Activated effector memory CD4-positive, alpha-beta T cell treated with Interleukin-2 at 50 U/mL for 16 hours (primary cell): ENCODE data around the gene RRAD.
"Not testable (repeated sequence)": the region's sequence is repeated elsewhere in the genome, so short reads cannot be mapped to it uniquely, and the experiment has no call there.

Experiments used
- DNase-seq: peaks from one replicate; pipeline ENCODE4 v3.0.0-alpha.2; 2020

The RRAD gene

DNA sequence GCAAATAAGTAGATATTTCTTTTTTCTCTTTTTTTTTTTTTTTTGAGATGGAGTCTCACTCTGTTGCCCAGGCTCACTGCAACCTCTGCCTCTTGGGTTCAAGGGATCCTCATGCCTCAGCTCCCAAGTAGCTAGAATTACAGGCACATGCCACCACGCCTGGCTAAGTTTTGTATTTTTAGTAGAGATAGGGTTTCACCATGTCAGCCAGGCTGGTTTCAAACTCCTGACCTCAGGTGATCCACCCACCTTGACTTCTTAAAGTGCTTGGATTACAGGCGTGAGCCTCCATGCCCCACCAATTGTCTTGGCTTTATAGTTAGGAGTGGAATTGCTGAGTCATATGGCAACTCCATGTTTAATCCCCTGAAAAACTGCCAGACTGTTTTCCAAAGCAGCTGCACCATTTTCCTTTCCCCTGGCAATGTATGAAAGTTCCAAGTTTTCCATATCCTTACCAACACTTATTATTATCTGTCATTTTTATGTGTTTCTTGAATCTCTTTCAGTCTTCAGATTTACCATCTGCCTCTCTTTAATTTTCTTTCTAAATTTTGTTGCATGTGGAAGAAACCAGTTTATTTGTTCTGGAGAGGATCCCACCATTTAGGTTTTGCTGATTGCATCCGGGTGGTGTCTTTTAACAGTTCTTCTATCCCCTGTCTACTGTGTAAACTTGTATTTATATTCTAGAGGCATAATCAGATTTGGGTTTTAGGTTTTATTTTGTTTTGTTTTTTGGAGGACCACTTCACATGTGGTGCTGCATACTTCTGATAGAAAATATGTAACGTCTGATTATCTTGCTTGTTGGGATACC is 25.8 kb upstream of the RRAD start:
- DNase-seq, result no peak

DNA sequence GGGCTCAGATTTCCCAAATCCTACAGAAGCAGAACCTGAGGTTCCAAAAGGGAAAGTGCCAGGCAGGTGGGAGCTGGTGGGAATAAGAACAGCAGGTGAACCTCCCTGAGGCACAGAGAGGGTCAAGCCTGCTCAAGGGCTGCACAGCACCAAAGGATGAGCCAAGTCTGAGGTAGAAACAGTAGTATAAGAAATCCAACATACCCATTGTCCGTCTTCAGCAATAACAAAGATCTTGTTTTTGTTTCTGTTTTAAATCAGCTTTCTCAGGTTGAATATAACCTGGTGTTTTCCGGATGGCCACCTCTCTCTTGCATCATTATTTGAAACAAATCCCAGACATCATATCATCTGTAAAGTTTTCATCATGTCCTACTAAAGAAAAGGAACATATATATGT is 25.1 kb upstream of the RRAD start:
- no peak for DNase-seq

DNA sequence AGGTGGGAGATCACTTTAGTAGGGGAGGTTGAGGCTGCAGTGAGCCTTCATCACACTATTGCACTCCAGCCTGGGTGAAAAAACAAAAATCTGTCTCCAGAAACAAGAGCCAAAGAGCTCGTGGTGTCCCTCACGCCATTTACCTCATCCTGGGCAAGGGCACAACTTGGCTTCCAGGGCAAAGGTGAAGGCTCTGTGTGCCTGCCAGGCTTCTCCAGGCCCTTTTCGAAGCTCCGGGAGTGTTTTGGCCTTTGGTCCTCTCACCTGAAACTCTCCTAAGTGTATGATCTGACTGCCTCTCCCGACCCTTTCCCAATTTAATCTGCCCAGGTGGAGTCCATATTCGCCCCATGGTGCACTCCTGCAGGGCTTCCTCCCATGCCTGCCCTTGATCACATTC is 24.1 kb upstream of the RRAD start:
- DNase-seq, result no peak

DNA sequence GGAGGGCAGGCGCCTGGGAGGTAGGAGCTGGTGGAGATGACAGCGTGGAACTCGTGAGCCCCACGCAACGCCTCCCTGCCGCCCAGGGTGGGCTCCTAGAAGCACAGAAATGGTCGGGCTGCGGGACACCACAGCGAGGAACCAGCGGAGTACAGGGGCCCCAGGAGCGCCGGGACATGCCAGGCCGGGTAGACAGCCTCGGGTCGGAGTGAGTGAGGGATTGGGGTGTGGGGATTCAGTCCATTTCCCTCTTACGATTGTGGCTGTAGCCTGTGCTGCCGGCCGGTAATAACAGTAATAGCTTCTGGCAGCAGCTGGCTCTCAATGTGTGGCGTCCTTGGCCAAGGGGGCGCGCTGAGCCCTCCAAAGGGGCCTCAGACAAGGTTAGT is 23.5 kb upstream of the RRAD start:
- no peak for DNase-seq

DNA sequence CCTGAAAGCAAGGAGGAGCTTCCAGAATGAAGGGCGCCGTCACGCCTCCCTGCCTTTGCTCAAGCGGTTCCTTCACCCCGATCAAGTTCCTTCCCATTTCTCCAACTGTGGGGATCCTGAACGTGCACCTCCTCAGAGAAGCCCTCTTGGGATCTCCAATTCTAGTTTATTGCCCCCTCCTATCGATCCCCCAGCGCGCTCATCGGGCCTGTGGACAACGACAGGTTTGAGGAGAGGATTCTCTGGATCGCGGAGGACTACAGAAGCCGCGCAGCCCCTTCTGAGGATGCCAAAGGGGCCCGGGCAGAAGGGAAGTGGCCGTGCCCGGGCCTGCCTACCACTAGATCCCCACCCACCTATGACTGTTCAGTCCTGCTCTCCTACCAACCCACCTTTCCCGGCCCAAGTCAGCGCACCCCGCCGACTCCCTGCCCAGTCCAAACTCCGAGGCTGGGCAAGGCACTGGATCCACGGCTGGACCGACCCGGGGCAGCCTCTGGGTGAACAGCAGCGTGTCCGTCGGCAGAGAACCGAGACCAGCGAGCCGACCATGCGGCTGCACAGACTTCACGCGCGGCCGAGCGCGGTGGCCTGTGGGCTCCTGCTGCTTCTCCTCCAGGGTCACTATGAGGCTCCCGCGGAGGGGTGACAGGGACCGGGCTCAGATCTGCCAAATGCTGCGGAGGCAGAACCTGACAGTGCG is 22.9 kb upstream of the RRAD start:
- DNase-seq, result no peak

DNA sequence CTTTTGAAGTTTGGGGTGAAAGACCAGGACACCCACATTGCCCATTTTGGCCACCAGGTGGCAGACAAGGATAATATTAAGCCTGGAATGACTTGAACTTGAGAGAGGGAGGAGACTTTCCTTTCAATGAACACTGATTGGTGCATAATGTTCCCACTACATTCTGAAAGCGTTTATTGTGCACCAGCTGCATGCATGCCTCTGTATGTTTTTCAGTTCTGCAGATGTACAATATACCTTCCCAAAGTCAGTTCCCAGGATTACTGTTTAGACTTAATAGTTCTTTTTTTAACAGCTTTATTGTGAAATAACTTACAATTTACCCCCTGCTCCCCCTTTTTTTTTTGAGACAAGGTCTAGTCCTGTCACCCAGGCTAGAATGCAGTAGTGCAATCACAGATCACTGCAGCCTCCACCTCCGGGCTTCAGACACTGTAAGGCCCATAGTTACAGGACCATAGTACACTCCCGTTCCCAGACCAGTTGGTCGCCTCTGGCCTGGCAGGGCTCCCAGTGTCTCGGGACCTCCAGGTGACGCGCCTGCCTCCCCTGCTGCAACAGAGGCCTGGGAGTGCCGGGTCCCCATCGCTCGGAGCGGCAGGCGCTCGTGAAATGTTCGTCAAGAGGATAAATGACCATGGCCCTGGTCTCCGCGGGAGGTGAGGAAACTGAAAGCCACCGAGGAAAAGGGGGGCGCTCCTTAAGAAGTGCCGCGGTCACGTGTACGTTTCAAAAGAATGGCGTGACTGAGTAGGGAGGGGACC is 22.1 kb upstream of the RRAD start:
- DNase-seq, result peak; percentile 67

DNA sequence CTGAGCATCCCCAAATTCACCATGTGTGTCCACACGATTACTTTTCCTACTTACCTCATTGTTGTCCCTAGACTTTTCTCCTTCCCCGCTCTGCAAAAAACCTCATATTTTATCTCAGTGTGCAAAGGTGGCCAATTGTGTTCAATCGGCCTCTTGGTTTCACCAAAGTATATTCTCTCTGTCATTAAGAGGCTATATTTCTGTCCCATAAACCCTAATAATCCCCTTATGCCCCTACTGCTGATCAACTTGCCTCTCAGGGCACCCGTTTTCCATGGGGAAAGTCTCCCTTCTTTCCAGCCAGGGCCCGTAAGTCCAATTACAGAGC is 21.6 kb upstream of the RRAD start:
- no peak for DNase-seq

DNA sequence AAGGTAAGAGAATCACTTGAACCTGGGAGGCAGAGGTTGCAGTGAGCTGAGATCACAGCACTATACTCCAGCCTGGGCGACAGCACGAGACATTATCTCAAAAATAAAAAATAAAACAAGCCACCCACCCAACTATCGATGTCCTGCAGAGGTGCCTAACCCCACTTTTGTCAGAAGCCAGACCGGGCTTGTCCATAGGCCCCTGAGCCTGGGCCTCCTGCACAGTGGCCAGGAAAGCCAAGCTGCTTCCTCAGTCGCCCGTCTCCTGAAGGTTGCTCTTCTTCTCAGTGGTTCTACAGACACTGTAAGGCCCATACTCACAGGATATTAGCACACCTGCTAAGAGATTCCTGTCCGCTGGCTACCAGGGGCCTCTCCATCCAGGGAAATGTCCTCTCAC is 21.2 kb upstream of the RRAD start:
- DNase-seq, result no peak

DNA sequence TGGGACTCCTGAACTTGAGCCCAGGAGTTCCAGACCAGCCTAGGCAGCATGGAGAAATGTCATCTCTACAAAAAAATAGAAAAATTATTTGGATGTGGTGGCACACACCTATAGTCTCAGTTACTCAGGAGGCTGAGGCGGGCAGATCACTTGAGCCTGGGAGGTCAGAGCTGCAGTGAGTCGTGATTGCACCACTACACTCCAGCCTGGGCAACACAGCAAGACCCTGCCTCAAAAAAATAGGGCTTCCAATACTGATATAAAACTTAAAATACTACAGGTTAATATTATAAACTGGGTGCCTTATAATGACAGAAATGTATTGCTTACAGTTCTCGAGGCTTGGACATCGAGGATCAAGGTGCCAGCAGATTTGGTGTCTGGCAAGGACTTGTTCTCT is 20.6 kb upstream of the RRAD start:
- no peak for DNase-seq

DNA sequence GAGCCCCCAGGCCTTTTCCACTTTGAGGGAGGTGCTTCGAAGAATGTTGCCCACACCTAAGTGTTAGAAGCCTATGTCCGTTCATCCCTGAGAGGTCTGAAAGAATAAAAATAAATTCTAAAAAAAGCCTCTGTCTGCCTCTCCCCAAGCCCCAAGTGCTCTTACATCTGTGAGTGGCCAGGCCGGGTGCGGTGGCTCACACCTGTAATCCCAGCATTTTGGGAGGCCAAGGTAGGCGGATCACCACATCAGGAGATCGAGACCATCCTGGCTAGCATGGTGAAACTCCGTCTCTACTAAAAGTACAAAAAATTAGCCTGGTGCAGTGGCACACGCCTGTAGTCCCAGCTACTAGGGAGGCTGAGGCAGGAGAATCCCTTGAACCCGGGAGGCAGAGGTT is 19.6 kb upstream of the RRAD start:
- not testable (repeated sequence) for DNase-seq

DNA sequence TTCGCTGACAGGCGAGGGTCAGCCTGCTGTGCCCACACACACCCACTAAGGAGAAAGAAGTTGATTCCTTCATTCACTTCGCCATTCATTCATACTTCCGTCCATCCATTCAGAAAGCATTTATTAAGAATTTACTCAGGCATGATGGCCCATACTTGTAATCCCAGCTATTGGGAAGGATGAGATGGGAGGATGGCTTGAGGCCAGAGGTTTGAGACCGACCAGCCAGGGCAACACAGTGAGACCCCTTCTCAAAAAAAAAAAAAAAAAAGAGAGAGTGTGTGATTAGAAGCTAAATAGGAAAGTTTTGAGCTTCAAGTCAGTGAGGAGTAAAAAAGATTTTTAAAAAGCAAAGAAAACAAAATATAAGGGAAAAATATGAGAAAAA is 18.7 kb upstream of the RRAD start:
- DNase-seq, result no peak

DNA sequence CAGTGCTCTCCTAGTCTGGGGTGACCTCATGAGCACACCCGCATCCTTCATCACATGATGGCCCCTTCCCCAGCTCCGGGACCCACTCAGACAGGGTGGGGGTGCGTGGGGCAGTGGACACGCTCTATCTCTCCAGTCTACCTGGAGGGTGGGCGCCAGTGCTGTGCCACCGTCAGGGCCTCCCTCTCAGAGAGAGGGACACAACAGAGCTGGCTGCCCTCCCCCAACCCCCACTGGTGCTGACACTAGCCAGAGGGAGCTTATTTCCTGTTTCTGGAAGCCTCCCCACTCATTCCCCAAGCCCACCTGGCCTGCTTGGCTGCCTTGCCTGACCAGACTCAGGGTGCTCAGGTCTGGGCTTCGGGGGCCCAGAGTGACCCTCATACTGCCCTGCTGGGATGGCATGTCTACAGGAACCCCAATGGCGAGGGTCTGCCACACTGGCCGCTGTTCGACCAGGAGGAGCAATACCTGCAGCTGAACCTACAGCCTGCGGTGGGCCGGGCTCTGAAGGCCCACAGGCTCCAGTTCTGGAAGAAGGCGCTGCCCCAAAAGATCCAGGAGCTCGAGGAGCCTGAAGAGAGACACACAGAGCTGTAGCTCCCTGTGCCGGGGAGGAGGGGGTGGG is 18.2 kb upstream of the RRAD start:
- no peak for DNase-seq

DNA sequence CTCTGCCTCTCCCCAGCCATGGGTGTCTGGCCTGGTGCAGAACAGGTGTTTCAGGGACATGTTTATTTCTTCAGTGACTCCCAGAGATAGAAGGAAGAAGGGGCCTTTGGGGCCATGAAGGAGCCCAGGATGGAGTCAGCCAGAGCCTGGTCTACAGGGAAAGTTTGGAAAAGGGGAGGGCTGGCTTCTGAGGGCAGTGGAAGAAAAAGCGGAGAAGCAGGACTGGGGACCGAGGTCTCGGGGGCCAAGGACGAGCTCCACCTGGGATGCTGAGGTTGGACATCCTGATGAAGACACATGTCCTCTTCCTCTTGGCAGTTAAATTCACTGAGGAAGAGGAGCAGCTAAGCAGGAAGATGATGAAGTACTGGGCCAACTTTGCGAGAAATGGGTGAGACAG is 17.6 kb upstream of the RRAD start:
- DNase-seq, result no peak

DNA sequence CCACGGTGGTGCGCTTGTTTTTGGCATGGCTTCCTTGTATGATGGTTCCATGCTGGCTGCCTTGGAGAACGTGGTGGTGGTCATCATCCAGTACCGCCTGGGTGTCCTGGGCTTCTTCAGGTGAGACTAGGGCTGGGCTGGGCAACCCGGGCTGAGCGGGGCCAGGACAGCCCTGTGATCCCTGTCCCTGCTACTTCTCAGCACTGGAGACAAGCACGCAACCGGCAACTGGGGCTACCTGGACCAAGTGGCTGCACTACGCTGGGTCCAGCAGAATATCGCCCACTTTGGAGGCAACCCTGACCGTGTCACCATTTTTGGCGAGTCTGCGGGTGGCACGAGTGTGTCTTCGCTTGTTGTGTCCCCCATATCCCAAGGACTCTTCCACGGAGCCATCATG is 14.9 kb upstream of the RRAD start:
- no peak for DNase-seq

DNA sequence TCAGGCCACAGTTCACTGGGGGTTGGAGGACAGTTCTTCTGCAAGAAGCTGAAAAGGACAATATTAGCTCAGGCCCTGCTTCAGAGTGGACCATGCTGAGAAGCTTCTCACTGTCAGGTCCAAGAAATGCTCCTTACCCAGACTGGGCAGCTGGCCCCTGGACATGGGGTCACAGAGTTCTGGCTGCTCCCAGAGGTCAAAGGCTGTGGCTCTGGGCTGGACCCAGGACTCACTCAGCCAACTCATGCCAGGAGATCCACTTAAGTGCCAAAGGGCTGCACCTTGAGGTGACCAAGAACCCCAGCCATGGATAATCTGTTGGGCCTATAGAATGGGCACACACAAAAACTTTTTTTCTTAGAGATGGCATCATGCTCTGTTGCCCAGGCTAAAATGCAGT is 14.0 kb upstream of the RRAD start:
- DNase-seq, result no peak

DNA sequence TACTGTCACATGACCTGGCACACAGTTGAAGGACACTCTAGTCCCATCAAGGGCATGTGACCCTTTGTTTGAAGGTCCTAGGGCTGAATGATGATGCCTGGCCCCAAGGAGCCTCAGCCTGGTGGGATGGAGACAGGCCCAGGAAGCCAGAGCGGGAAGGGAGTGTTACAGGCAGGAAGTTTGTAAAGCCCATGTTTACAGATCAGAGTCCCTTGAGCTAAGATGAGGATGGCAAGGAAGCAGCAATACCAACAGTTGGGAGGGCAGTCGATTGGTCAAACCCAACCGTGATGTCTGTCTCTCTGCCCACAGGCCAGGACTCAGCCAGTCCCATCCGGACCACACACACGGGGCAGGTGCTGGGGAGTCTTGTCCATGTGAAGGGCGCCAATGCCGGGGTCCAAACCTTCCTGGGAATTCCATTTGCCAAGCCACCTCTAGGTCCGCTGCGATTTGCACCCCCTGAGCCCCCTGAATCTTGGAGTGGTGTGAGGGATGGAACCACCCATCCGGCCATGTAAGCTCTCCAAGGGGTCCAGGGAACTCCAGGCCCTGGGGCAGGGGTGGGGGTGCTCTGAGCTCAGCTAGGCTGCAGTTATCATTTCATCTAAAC is 12.5 kb upstream of the RRAD start:
- DNase-seq, result no peak

DNA sequence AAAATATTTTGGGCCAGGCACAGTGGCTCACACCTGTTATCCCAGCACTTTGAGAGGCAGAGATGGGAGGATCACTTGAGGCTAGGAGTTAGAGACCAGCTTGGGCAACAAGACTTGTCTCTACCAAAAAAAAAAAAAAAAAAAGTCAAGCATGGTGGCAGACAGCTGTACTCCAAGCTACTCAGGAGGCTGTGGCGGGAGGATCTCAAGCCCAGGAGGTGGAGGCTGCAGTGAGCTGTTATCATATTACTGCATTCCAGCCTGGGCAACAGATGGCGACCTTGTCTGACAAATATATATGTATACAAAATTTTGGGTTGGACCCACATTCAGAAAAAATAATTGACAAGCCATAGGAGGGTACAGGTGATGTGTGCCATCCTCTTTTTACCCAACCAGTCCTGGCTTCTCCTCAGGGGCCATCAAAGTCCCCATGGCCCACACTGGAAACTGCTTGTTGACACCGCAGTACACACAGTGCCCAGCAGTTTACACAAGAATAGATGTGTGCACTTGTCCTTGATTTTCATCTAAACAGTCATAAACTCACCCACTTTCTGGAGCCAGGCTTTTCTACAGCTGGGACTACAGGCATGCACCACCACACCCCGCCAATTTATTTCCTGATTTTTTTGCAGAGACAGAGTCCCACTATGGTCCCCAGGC is 11.7 kb upstream of the RRAD start:
- no peak for DNase-seq

DNA sequence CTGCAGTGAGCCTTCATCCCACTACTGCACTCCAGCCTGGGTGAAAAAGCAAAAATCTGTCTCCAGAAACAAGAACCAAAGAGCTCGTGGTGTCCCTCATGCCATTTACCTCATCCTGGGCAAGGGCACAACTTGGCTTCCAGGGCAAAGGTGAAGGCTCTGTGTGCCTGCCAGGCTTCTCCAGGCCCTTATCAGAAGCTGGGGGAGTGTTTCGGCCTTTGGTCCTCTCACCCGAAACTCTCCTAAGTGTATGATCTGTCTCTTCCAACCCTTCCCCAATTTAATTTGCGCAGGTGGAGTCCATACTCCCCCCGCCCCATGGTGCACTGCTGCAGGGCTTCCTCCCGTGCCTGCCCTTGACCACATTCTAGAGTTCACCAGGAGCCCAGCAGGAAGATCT is 11.1 kb upstream of the RRAD start:
- DNase-seq, result no peak

DNA sequence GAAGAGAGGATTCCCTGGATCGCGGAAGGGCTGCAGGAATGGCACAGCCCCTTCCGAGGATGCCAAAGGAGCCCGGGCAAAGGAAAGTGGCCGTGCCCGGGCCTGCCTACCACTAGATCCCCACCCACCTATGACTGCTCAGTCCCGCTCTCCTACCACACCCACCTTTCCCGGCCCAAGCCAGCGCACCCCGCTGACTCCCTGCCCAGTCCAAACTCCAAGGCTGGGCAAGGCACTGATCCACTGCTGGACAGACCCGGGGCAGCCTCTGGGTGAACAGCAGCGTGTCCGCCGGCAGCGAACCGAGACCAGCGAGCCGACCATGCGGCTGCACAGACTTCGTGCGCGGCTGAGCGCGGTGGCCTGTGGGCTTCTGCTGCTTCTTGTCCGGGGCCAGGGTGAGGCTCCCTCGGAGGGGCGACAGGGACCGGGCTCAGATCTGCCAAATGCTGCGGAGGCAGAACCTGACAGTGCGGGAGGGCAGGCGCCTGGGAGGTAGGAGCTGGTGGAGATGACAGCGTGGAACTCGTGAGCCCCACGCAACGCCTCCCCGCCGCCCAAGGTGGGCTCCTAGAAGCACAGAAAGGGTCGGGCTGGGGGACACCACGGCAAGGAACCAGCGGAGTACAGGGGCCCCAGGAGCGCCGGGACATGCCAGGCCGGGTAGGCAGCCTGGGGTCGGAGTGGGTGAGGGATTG is 10.1 kb upstream of the RRAD start, which contains the start of gene CES2:
CES2 (plus strand) TSS at position 203 of the 698 bp plus-strand sequence; CDS start at position 323, 120 bp downstream.
- DNase-seq, result no peak

DNA sequence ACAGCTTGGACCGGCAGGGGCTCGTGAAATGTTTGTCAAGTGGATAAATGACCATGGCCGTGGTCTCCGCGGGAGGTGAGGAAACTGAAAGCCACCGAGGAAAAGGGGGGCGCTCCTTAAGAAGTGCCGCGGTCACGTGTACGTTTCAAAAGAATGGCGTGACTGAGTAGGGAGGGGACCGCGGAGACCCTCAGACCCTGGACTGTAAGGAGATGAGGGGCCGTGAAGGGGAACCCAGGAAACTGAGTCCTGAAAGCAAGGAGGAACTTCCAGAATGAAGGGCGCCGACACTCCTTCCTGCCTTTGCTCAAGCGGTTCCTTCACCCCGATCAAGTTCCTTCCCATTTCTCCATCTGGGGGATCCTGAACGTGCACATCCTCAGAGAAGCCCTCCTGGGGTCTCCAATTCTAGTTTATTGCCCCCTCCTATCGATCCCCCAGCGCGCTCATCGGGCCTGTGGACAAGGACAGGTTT is 9.5 kb upstream of the RRAD start:
- not testable (repeated sequence) for DNase-seq

DNA sequence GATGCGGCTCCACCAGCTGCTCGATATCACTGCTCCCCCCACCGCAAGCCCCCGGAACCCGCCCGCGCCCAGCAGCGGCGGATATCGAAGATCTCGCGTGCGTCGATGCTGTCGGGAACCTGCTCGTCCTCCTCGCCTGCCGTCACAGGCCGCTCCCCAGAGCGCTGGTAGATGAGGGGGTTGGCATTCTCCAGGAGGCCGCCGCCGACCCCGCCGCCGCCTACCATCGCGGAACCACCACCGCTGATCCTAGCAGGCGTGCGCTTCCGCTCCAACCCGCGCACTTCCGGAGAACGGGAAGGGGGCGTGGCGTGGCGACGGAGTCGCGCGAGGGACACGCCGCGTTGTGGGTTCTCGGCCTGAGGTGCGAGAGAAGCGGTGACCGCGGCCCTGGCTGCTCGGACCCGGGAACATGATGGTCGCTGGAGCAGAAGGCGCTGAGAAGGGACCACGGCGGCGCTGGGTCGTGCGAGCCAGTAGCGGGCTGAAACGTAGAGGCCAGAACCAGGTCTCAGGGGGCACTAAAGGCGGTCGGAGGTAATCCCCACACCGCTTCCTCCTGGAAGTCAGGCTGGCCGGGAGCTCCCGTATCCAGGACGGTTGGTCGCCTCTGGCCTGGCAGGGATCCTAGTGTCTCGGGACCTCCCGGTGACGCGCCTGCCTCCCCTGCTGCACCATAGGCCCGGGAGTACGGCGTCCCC is 9.0 kb upstream of the RRAD start, which contains the start of gene CIAO2B:
CIAO2B (minus strand) TSS at position 265 of the 701 bp plus-strand sequence; CDS start at position 227, 38 bp downstream.
- DNase-seq, result peak; percentile 83
